ENCODE results near the gene CAMKMT. TPM values are rescaled to one million over a fixed set of nuclear protein-coding genes. Genes with fewer than 3 reads are reported as not detected.
"Not testable (repeated sequence)": the region's sequence is repeated elsewhere in the genome, so short reads cannot be mapped to it uniquely, and the experiment has no call there.

CAMKMT gene
- total RNA-seq, 2 experiments from 2014 or later = 12.8 to 19.6 TPM

GRCh38 chr2:44487052-44487451, 125.3 kb downstream of the CAMKMT start:
- no peak overlapping the region for H3K4me3 Mint-ChIP-seq

GRCh38 chr2:44490726-44491125, 129.0 kb downstream of the CAMKMT start:
- no peaks in the 10 kb centered on the region for H3K27me3 Mint-ChIP-seq (ENCODE audit: low read depth)
- no peak for DNase-seq
- H3K36me3 Mint-ChIP-seq (ENCODE audit: low read depth) = peaks cover 1% of the 10 kb centered on the region
- intact Hi-C loops (cut with micrococcal nuclease) = no loop called here
- CTCF ChIA-PET = interaction anchor here (0.7 to 2.7 kb wide), 3 partner anchors 11 to 461 kb away, joined by 3 to 11 read pairs (median 7); no protein-coding TSS in a partner anchor
- H3K4me1 Mint-ChIP-seq (ENCODE audit: low read depth) = no peaks in the 10 kb centered on the region
- H3K4me3 Mint-ChIP-seq = no peak overlapping the region
- H3K27ac Mint-ChIP-seq = no peak overlapping the region
- H3K9me3 Mint-ChIP-seq = no peaks in the 10 kb centered on the region

More at GRCh38 chr2:44487052-44487451, 125.3 kb downstream of the CAMKMT start:
- Mint-ChIP-seq H3K27ac (no peak overlapping the region), H3K9me3 (no peaks in the 10 kb centered on the region), H3K27me3 (ENCODE audit: low read depth) (no peaks in the 10 kb centered on the region), H3K36me3 (ENCODE audit: low read depth) (peaks cover 1% of the 10 kb centered on the region), H3K4me1 (ENCODE audit: low read depth) (no peaks in the 10 kb centered on the region)
- intact Hi-C loops (cut with micrococcal nuclease) = no loop called here
- CTCF ChIA-PET = no interaction called here
- DNase-seq = no peak

- Mint-ChIP-seq H3K4me1 (ENCODE audit: low read depth) (no peaks in the 10 kb centered on the region), H3K27me3 (ENCODE audit: low read depth) (no peaks in the 10 kb centered on the region), H3K36me3 (ENCODE audit: low read depth) (peaks cover 1% of the 10 kb centered on the region), H3K27ac (no peak overlapping the region), H3K9me3 (no peaks in the 10 kb centered on the region), H3K4me3 (no peak overlapping the region)
- intact Hi-C loops (cut with micrococcal nuclease) = no loop called here
- CTCF ChIA-PET = no interaction called here
- DNase-seq = no peak
Observed at GRCh38 chr2:44494006-44494405, 132.3 kb downstream of the CAMKMT start.

- Mint-ChIP-seq H3K4me1 (ENCODE audit: low read depth) (no peaks in the 10 kb centered on the region), H3K4me3 (no peak overlapping the region), H3K36me3 (ENCODE audit: low read depth) (peaks cover 1% of the 10 kb centered on the region), H3K9me3 (no peaks in the 10 kb centered on the region), H3K27me3 (ENCODE audit: low read depth) (no peaks in the 10 kb centered on the region), H3K27ac (no peak overlapping the region)
- intact Hi-C loops (cut with micrococcal nuclease) = no loop called here
- CTCF ChIA-PET = interaction anchor here (1.6 to 2.2 kb wide), 2 partner anchors 14 to 15 kb away, joined by 5 to 10 read pairs; no protein-coding TSS in a partner anchor
- no peak for DNase-seq
Observed at GRCh38 chr2:44495035-44495434, 133.3 kb downstream of the CAMKMT start.

GRCh38 chr2:44495544-44495943, 133.8 kb downstream of the CAMKMT start:
- intact Hi-C loops (cut with micrococcal nuclease) = no loop called here
- Mint-ChIP-seq H3K36me3 (ENCODE audit: low read depth) (peaks cover under 1% of the 10 kb centered on the region), H3K27me3 (ENCODE audit: low read depth) (no peaks in the 10 kb centered on the region), H3K27ac (no peak overlapping the region), H3K4me1 (ENCODE audit: low read depth) (no peaks in the 10 kb centered on the region), H3K9me3 (no peaks in the 10 kb centered on the region), H3K4me3 (no peak overlapping the region)
- CTCF ChIA-PET = interaction anchor here (1.6 to 2.2 kb wide), 2 partner anchors 14 to 16 kb away, joined by 5 to 10 read pairs; no protein-coding TSS in a partner anchor
- DNase-seq = no peak

- no peaks in the 10 kb centered on the region for H3K27me3 Mint-ChIP-seq (ENCODE audit: low read depth)
- no peak overlapping the region for H3K4me3 Mint-ChIP-seq
- DNase-seq = no peak
- H3K27ac Mint-ChIP-seq = no peak overlapping the region
- H3K9me3 Mint-ChIP-seq = no peaks in the 10 kb centered on the region
- H3K36me3 Mint-ChIP-seq (ENCODE audit: low read depth) = no peaks in the 10 kb centered on the region
- H3K4me1 Mint-ChIP-seq (ENCODE audit: low read depth) = no peaks in the 10 kb centered on the region
- CTCF ChIA-PET = interaction anchor here (1.6 to 2.2 kb wide), 2 partner anchors 15 to 17 kb away, joined by 5 to 10 read pairs; no protein-coding TSS in a partner anchor
- intact Hi-C loops (cut with micrococcal nuclease) = no loop called here
Observed at GRCh38 chr2:44496130-44496529, 134.4 kb downstream of the CAMKMT start.

GRCh38 chr2:44498551-44498950, 136.8 kb downstream of the CAMKMT start:
- Mint-ChIP-seq H3K4me1 (ENCODE audit: low read depth) (no peaks in the 10 kb centered on the region), H3K9me3 (no peaks in the 10 kb centered on the region), H3K36me3 (ENCODE audit: low read depth) (no peaks in the 10 kb centered on the region), H3K4me3 (no peak overlapping the region), H3K27ac (no peak overlapping the region), H3K27me3 (ENCODE audit: low read depth) (no peaks in the 10 kb centered on the region)
- no peak for DNase-seq
- CTCF ChIA-PET = interaction anchor here (0.7 to 1.2 kb wide), 2 partner anchors 19 to 57 kb away, joined by 3 to 6 read pairs; no protein-coding TSS in a partner anchor
- intact Hi-C loops (cut with micrococcal nuclease) = no loop called here

- CTCF ChIA-PET = interaction anchor here (1.5 kb wide), 1 partner anchor 26 kb away, joined by 6 read pairs; no protein-coding TSS in a partner anchor
- intact Hi-C loops (cut with micrococcal nuclease) = not testable (repeated sequence)
Observed at GRCh38 chr2:44505664-44506063, 143.9 kb downstream of the CAMKMT start.

GRCh38 chr2:44510246-44510645, 148.5 kb downstream of the CAMKMT start:
- no peaks in the 10 kb centered on the region for H3K9me3 Mint-ChIP-seq
- H3K4me3 Mint-ChIP-seq = no peak overlapping the region
- intact Hi-C loops (cut with micrococcal nuclease) = no loop called here
- CTCF ChIA-PET = interaction anchor here (1.3 kb wide), 1 partner anchor 31 kb away, joined by 4 read pairs; no protein-coding TSS in a partner anchor
- H3K36me3 Mint-ChIP-seq (ENCODE audit: low read depth) = peaks cover 13% of the 10 kb centered on the region
- no peaks in the 10 kb centered on the region for H3K27me3 Mint-ChIP-seq (ENCODE audit: low read depth)
- H3K4me1 Mint-ChIP-seq (ENCODE audit: low read depth) = no peaks in the 10 kb centered on the region
- DNase-seq = no peak
- H3K27ac Mint-ChIP-seq = no peak overlapping the region

More at GRCh38 chr2:44505664-44506063, 143.9 kb downstream of the CAMKMT start:
- H3K27me3 Mint-ChIP-seq (ENCODE audit: low read depth); H3K4me3 Mint-ChIP-seq; H3K4me1 Mint-ChIP-seq (ENCODE audit: low read depth); H3K9me3 Mint-ChIP-seq; DNase-seq; H3K27ac Mint-ChIP-seq: not testable (repeated sequence)
- peaks cover 15% of the 10 kb centered on the region for H3K36me3 Mint-ChIP-seq (ENCODE audit: low read depth)

GRCh38 chr2:44515416-44515815, 153.7 kb downstream of the CAMKMT start:
- CTCF ChIA-PET = no interaction called here
- Mint-ChIP-seq H3K27ac (no peak overlapping the region), H3K9me3 (peaks cover 5% of the 10 kb centered on the region), H3K4me1 (ENCODE audit: low read depth) (no peaks in the 10 kb centered on the region), H3K4me3 (no peak overlapping the region), H3K27me3 (ENCODE audit: low read depth) (no peaks in the 10 kb centered on the region), H3K36me3 (ENCODE audit: low read depth) (peaks cover 8% of the 10 kb centered on the region)
- DNase-seq = no peak
- intact Hi-C loops (cut with micrococcal nuclease) = no loop called here

- CTCF ChIA-PET = no interaction called here
- H3K36me3 Mint-ChIP-seq (ENCODE audit: low read depth) = peaks cover 17% of the 10 kb centered on the region
- no peak overlapping the region for H3K4me3 Mint-ChIP-seq
- no peak for DNase-seq
- no peaks in the 10 kb centered on the region for H3K4me1 Mint-ChIP-seq (ENCODE audit: low read depth)
- peaks cover 15% of the 10 kb centered on the region for H3K9me3 Mint-ChIP-seq
- intact Hi-C loops (cut with micrococcal nuclease) = no loop called here
- H3K27ac Mint-ChIP-seq = no peak overlapping the region
- H3K27me3 Mint-ChIP-seq (ENCODE audit: low read depth) = no peaks in the 10 kb centered on the region
Observed at GRCh38 chr2:44519026-44519425, 157.3 kb downstream of the CAMKMT start.

GRCh38 chr2:44522846-44523245, 161.1 kb downstream of the CAMKMT start:
- Mint-ChIP-seq H3K9me3 (peaks cover 15% of the 10 kb centered on the region), H3K27me3 (ENCODE audit: low read depth) (no peaks in the 10 kb centered on the region), H3K4me3 (no peak overlapping the region), H3K4me1 (ENCODE audit: low read depth) (no peaks in the 10 kb centered on the region), H3K36me3 (ENCODE audit: low read depth) (peaks cover 17% of the 10 kb centered on the region), H3K27ac (no peak overlapping the region)
- no peak for DNase-seq
- intact Hi-C loops (cut with micrococcal nuclease) = no loop called here
- CTCF ChIA-PET = no interaction called here

- Mint-ChIP-seq H3K4me3 (no peak overlapping the region), H3K27me3 (ENCODE audit: low read depth) (no peaks in the 10 kb centered on the region), H3K27ac (no peak overlapping the region), H3K9me3 (peaks cover 14% of the 10 kb centered on the region), H3K36me3 (ENCODE audit: low read depth) (peaks cover 16% of the 10 kb centered on the region), H3K4me1 (ENCODE audit: low read depth) (no peaks in the 10 kb centered on the region)
- CTCF ChIA-PET = no interaction called here
- no peak for DNase-seq
- intact Hi-C loops (cut with micrococcal nuclease) = no loop called here
Observed at GRCh38 chr2:44524347-44524926, 162.7 kb downstream of the CAMKMT start.

Data from activated naive CD4-positive, alpha-beta T cell treated with anti-CD3 and anti-CD28 coated beads for 36 hours (primary cell).